ENCODE measurements around the gene RBM14. TPM values are rescaled to one million over a fixed set of nuclear protein-coding genes. Genes with fewer than 3 reads are reported as not detected.

Gene RBM14
- total RNA-seq, 2 experiments from 2014 or later, result 168 to 182 TPM

DNA sequence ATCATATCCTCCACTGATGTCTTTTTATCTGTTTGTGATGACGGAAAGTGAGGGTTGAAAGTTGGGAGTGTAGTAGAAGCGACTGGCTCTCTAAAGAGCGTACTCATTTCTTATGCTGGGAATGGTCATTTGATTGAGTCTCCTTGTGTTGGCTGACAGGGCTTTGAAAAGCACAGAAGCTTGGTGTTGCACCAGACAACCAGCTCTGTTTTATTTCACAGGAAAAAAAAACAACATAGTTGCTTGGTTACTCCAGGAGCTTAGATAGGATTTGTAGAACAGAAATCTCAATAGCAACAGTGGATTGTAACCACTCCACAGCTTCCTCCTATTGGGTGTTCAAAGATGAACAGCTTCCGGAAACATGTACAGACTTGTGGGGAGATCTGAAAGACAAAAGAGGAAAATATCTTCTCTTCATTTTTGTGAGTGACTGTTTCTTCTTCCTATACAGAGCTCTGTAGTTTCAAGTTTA lies 2.7 kb downstream of the RBM14 start:
- ChIA-PET CTCF (interaction anchor here (0.6 to 3.6 kb wide), 12 partner anchors 9 to 551 kb away, joined by 3 to 28 read pairs (median 4); partner anchors contain the start of genes CCDC87, CCS, RBM4 and RBM4B), POLR2A (interaction anchor here (0.6 to 2.3 kb wide), 10 partner anchors 9 to 224 kb away, joined by 3 to 20 read pairs (median 4); partner anchors contain the start of genes CCDC87, RBM4, RBM4B and RCE1)
- peaks cover 57% of the 10 kb centered on the region for H3K4me1 Mint-ChIP-seq (ENCODE audit: low read depth)
- H3K27ac Mint-ChIP-seq, result peak overlapping the region; percentile 99
- ATAC-seq (peak; percentile 45), DNase-seq (peak; percentile 53)
- H3K27me3 Mint-ChIP-seq (ENCODE audit: low read depth), result no peaks in the 10 kb centered on the region
- no peaks in the 10 kb centered on the region for H3K9me3 Mint-ChIP-seq (ENCODE audit: insufficient read depth)
- H3K36me3 Mint-ChIP-seq (ENCODE audit: low read depth), result peaks cover 74% of the 10 kb centered on the region
- peak overlapping the region; percentile 98 for H3K4me3 Mint-ChIP-seq

DNA sequence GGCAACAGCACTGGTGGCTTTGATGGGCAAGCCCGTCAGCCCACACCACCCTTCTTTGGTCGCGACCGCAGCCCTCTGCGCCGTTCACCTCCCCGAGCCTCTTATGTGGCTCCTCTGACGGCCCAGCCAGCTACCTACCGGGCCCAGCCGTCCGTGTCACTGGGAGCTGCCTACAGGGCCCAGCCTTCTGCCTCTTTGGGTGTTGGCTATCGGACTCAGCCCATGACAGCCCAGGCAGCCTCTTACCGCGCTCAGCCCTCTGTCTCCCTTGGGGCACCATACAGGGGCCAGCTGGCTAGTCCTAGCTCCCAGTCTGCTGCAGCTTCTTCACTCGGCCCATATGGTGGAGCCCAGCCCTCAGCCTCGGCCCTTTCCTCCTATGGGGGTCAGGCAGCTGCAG lies 8.0 kb downstream of the RBM14 start:
- Mint-ChIP-seq H3K4me3 (no peak overlapping the region), H3K36me3 (ENCODE audit: low read depth) (peaks cover 87% of the 10 kb centered on the region), H3K4me1 (ENCODE audit: low read depth) (peaks cover 50% of the 10 kb centered on the region), H3K9me3 (ENCODE audit: insufficient read depth) (no peaks in the 10 kb centered on the region), H3K27ac (no peak overlapping the region), H3K27me3 (ENCODE audit: low read depth) (no peaks in the 10 kb centered on the region)
- peak; percentile 3 for ATAC-seq
- POLR2A ChIA-PET, result interaction anchor here (1.3 to 4.0 kb wide), 5 partner anchors 8 to 45 kb away, joined by 3 to 33 read pairs (median 6); partner anchors contain the start of genes RBM14 and RBM4
- CTCF ChIA-PET, result interaction anchor here (0.7 to 4.0 kb wide), 2 partner anchors 14 to 53 kb away, joined by 4 to 16 read pairs; partner anchors contain the start of genes RBM4 and RBM4B
- no peak for DNase-seq

DNA sequence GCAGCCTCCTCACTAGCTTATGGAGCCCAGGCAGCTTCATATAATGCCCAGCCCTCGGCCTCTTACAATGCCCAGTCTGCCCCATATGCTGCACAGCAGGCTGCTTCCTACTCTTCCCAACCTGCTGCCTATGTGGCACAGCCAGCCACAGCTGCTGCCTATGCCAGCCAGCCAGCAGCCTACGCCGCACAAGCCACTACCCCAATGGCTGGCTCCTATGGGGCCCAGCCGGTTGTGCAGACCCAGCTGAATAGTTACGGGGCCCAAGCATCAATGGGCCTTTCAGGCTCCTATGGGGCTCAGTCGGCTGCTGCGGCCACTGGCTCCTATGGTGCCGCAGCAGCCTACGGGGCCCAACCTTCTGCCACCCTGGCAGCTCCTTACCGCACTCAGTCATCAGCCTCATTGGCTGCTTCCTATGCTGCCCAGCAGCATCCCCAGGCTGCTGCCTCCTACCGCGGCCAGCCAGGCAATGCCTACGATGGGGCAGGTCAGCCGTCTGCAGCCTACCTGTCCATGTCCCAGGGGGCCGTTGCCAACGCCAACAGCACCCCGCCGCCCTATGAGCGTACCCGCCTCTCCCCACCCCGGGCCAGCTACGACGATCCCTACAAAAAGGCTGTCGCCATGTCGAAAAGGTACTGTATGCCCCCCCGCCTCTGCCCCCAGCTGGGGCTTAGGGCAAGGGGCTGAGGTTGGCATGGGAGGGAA lies 8.8 kb downstream of the RBM14 start:
- H3K4me1 Mint-ChIP-seq (ENCODE audit: low read depth), result peaks cover 47% of the 10 kb centered on the region
- POLR2A ChIA-PET, result interaction anchor here (1.1 to 4.0 kb wide), 6 partner anchors 9 to 46 kb away, joined by 3 to 33 read pairs (median 6); partner anchors contain the start of genes RBM14 and RBM4
- CTCF ChIA-PET, result no interaction called here
- DNase-seq, result no peak
- no peak overlapping the region for H3K27ac Mint-ChIP-seq
- H3K9me3 Mint-ChIP-seq (ENCODE audit: insufficient read depth), result no peaks in the 10 kb centered on the region
- H3K36me3 Mint-ChIP-seq (ENCODE audit: low read depth), result peaks cover 89% of the 10 kb centered on the region
- no peak for ATAC-seq
- H3K27me3 Mint-ChIP-seq (ENCODE audit: low read depth), result no peaks in the 10 kb centered on the region
- H3K4me3 Mint-ChIP-seq, result no peak overlapping the region

DNA sequence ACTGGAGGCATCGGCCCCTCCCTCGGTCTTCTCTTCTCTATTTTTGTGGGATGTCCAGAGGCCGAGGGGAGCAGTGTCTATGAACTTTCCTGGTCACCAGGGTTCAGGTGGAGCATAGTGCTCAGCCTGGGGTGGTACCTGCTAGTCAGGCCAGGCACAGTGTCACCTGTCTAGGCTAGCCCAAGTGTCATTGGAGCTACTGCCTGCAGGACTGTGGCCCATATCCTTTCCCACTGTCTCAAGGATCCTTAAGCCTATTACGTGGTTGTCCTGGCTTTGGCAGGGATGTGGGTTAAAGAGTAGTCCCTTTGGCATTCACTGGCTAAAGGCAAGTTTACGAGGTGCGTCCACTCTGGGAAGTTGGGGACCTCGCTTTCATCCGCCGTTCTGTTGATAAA lies 9.3 kb downstream of the RBM14 start:
- no peaks in the 10 kb centered on the region for H3K27me3 Mint-ChIP-seq (ENCODE audit: low read depth)
- no peak for DNase-seq
- POLR2A ChIA-PET, result interaction anchor here (1.1 to 4.0 kb wide), 4 partner anchors 8 to 46 kb away, joined by 3 to 33 read pairs (median 11); partner anchors contain the start of gene RBM4
- peaks cover 44% of the 10 kb centered on the region for H3K4me1 Mint-ChIP-seq (ENCODE audit: low read depth)
- H3K4me3 Mint-ChIP-seq, result no peak overlapping the region
- no peaks in the 10 kb centered on the region for H3K9me3 Mint-ChIP-seq (ENCODE audit: insufficient read depth)
- peaks cover 87% of the 10 kb centered on the region for H3K36me3 Mint-ChIP-seq (ENCODE audit: low read depth)
- no peak overlapping the region for H3K27ac Mint-ChIP-seq
- CTCF ChIA-PET, result no interaction called here
- no peak for ATAC-seq

DNA sequence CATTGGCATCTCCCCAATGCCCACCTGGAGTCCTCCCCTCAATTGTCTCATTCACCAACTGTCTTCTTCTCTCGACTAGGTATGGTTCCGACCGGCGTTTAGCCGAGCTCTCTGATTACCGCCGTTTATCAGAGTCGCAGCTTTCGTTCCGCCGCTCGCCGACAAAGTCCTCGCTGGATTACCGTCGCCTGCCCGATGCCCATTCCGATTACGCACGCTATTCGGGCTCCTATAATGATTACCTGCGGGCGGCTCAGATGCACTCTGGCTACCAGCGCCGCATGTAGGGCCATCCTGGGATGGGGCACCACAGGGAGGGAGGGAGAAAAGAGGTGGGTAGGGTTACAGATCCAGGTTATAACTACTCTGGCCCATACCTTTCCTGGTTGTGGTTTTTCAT lies 10.0 kb downstream of the RBM14 start:
- Mint-ChIP-seq H3K36me3 (ENCODE audit: low read depth) (peaks cover 83% of the 10 kb centered on the region), H3K27ac (no peak overlapping the region), H3K27me3 (ENCODE audit: low read depth) (no peaks in the 10 kb centered on the region), H3K9me3 (ENCODE audit: insufficient read depth) (no peaks in the 10 kb centered on the region), H3K4me1 (ENCODE audit: low read depth) (peaks cover 38% of the 10 kb centered on the region), H3K4me3 (no peak overlapping the region)
- no peak for DNase-seq
- ATAC-seq, result no peak
- POLR2A ChIA-PET, result interaction anchor here (1.1 to 4.6 kb wide), 3 partner anchors 10 to 20 kb away, joined by 3 to 21 read pairs (median 5); partner anchors contain the start of genes RBM14 and RBM4
- CTCF ChIA-PET, result no interaction called here

DNA sequence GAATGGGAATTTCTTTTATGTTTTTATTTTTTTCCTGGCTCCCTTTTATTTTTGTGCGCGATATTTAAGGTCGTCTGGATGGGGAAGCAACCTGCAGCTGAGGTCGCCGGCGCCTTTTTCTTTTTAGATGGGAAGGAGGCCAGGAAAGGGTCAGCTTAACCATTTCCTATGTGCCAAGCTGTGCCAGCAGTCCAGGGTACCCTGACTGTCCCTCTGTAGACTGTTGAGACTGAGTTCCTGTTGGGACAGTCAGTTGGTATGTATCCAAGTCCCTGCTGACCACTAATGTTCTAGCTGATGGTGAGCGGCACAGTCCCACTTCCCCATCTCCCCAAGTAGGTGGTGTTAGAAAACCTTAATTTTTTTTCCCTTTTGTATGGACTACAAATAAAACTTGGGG lies 10.5 kb downstream of the RBM14 start:
- CTCF ChIA-PET, result interaction anchor here (0.6 to 1.7 kb wide), 3 partner anchors 11 to 261 kb away, joined by 3 read pairs; partner anchors contain the start of genes RBM4 and RBM4B
- Mint-ChIP-seq H3K36me3 (ENCODE audit: low read depth) (peaks cover 82% of the 10 kb centered on the region), H3K4me1 (ENCODE audit: low read depth) (peaks cover 36% of the 10 kb centered on the region)

DNA sequence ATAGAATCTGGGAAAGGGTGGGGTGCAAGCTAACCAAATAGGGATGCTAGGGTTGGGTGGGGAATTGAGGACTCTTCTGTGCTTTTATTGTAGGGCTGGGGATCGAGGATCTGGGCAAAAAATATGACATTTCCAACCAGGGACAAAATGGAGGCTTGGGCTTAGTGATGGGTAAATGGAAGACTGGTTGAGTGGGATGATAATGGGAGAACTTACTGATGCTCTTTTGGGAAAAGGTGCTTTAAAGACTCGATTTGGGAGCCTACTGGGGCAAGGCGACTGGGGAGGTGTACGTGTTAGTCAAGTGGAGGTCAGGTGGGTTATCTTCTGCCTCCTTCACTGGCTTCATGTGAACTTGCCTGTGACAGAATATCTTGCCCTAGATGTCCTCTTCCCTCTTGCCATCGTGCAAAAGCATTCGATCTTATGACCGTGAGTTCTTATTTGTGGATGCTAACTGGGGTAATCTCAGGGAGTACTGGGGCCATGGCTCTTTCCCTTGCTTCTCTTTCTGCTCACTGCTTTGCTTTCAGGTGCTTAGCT lies 11.7 kb downstream of the RBM14 start:
- ATAC-seq (no peak), DNase-seq (no peak)
- H3K4me1 Mint-ChIP-seq (ENCODE audit: low read depth), result peaks cover 28% of the 10 kb centered on the region
- ChIA-PET POLR2A (interaction anchor here (4.6 kb wide), 1 partner anchor 10 kb away, joined by 21 read pairs; the partner anchor contains the start of gene RBM4), CTCF (interaction anchor here (1.7 kb wide), 1 partner anchor 50 kb away, joined by 3 read pairs; the partner anchor contains the start of gene RBM4B)
- peaks cover 79% of the 10 kb centered on the region for H3K36me3 Mint-ChIP-seq (ENCODE audit: low read depth)
- H3K27me3 Mint-ChIP-seq (ENCODE audit: low read depth), result no peaks in the 10 kb centered on the region
- no peak overlapping the region for H3K27ac Mint-ChIP-seq
- H3K9me3 Mint-ChIP-seq (ENCODE audit: insufficient read depth), result no peaks in the 10 kb centered on the region
- H3K4me3 Mint-ChIP-seq, result no peak overlapping the region

More for the DNA sequence above, 10.5 kb downstream of the RBM14 start:
- no peak overlapping the region for H3K4me3 Mint-ChIP-seq
- DNase-seq (no peak), ATAC-seq (no peak)
- H3K27ac Mint-ChIP-seq, result no peak overlapping the region
- H3K9me3 Mint-ChIP-seq (ENCODE audit: insufficient read depth), result no peaks in the 10 kb centered on the region
- POLR2A ChIA-PET, result interaction anchor here (1.4 to 4.6 kb wide), 2 partner anchors 10 to 11 kb away, joined by 5 to 21 read pairs; partner anchors contain the start of genes RBM14 and RBM4
- no peaks in the 10 kb centered on the region for H3K27me3 Mint-ChIP-seq (ENCODE audit: low read depth)

DNA sequence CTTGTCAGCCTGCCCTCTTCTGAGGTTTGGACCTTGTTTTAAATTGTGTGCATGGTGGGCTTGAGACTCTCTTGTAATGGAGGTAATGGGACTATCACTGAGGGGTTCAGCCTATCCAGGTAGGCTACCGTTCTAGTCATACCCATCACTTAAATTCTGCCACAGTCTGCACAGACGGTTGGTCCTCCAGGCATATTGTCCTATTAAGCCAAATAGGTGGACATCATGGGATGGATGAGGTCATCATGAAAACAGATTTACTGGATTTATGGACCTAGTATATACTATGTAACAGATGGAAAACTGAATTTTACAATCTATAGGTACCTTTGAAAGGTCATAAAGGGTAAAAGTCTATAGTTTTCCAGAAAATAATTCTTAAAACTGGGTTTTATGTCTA lies 12.9 kb downstream of the RBM14 start:
- Mint-ChIP-seq H3K27me3 (ENCODE audit: low read depth) (no peaks in the 10 kb centered on the region), H3K4me3 (no peak overlapping the region), H3K4me1 (ENCODE audit: low read depth) (peaks cover 21% of the 10 kb centered on the region), H3K27ac (peak overlapping the region; percentile 33), H3K9me3 (ENCODE audit: insufficient read depth) (no peaks in the 10 kb centered on the region), H3K36me3 (ENCODE audit: low read depth) (peaks cover 73% of the 10 kb centered on the region)
- ChIA-PET CTCF (interaction anchor here (0.7 to 1.5 kb wide), 2 partner anchors 9 to 320 kb away, joined by 3 to 6 read pairs; partner anchors contain the start of gene RBM4), POLR2A (interaction anchor here (1.0 to 4.6 kb wide), 2 partner anchors 9 to 13 kb away, joined by 3 to 21 read pairs; partner anchors contain the start of gene RBM4)
- ATAC-seq (no peak), DNase-seq (no peak)

DNA sequence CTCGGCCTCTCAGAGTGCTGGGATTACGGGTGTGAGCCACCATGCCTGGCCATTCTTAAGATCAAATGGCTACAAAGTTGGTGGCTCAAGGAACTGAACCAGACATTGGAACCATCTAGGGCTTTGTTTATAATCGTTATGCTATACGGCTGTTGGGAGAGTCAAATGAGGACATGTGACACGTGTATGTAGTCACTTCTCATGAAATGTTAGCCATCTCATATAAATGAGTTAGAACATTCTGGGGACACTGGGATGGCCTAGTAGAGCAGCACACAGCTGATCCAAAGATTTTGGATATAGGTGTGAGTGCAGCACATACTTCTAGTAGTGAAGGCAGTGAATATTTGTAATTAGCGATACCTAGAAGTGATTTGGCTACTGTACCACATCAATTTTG lies 15.5 kb downstream of the RBM14 start:
- H3K9me3 Mint-ChIP-seq (ENCODE audit: insufficient read depth), result no peaks in the 10 kb centered on the region
- no peak overlapping the region for H3K27ac Mint-ChIP-seq
- peaks cover 29% of the 10 kb centered on the region for H3K4me1 Mint-ChIP-seq (ENCODE audit: low read depth)
- no peaks in the 10 kb centered on the region for H3K27me3 Mint-ChIP-seq (ENCODE audit: low read depth)
- ATAC-seq (no peak), DNase-seq (no peak)
- ChIA-PET POLR2A (interaction anchor here (1.3 kb wide), 1 partner anchor 13 kb away, joined by 4 read pairs; no protein-coding TSS in a partner anchor), CTCF (interaction anchor here (1.9 kb wide), 1 partner anchor 9 kb away, joined by 4 read pairs; no protein-coding TSS in a partner anchor)
- H3K36me3 Mint-ChIP-seq (ENCODE audit: low read depth), result peaks cover 64% of the 10 kb centered on the region
- H3K4me3 Mint-ChIP-seq, result no peak overlapping the region

DNA sequence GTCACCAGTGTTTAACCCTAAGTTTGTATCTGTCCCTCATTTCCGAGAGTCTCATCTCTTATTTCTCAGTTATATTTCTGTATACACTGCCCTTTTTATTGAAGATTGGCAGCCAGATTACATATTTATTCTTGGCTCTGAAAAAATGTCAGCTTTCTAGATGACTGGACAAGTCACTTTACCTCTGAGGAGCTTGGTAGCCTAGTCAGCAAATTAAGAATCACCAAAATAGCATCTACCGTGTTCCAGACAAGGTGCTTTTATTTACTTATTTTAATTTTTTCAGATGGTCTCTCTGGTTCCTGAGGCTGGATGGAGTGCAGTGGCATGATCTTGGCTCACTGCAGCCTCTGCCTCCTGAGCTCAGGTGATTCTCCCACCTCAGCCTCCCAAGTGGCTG lies 16.5 kb downstream of the RBM14 start:
- peaks cover 39% of the 10 kb centered on the region for H3K4me1 Mint-ChIP-seq (ENCODE audit: low read depth)
- no peaks in the 10 kb centered on the region for H3K27me3 Mint-ChIP-seq (ENCODE audit: low read depth)
- no peak overlapping the region for H3K4me3 Mint-ChIP-seq
- H3K9me3 Mint-ChIP-seq (ENCODE audit: insufficient read depth), result no peaks in the 10 kb centered on the region
- peaks cover 61% of the 10 kb centered on the region for H3K36me3 Mint-ChIP-seq (ENCODE audit: low read depth)
- ChIA-PET CTCF (no interaction called here), POLR2A (interaction anchor here (0.7 to 3.3 kb wide), 3 partner anchors 9 to 16 kb away, joined by 3 to 16 read pairs (median 5); partner anchors contain the start of gene RBM14)
- ATAC-seq (no peak), DNase-seq (no peak)
- H3K27ac Mint-ChIP-seq, result no peak overlapping the region

DNA sequence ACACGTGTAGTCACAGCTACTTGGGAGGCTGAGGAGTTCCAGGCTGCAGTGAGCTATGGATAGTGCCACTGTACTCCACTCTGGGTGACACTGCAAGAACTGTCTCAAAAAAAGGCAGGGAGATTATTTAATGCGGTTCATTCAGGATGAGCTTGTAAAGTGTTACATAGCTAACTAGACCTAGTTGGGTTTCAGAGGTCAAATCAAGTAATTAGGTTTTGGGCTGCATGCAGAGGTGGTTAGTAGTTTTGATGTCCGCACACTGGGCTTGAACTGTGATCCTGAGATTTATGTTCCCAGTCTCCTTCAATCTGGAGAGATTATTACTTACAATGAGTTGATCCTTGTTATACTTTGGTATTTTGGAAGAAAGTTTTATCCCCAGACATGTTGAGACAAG lies 20.0 kb downstream of the RBM14 start:
- no peak overlapping the region for H3K4me3 Mint-ChIP-seq
- peak overlapping the region; percentile 61 for H3K27ac Mint-ChIP-seq

More for the DNA sequence above, 20.0 kb downstream of the RBM14 start:
- no peaks in the 10 kb centered on the region for H3K27me3 Mint-ChIP-seq (ENCODE audit: low read depth)
- POLR2A ChIA-PET, result interaction anchor here (0.7 to 6.3 kb wide), 5 partner anchors 11 to 41 kb away, joined by 3 to 78 read pairs (median 33); partner anchors contain the start of genes RBM14 and RBM4B
- H3K4me1 Mint-ChIP-seq (ENCODE audit: low read depth), result peaks cover 48% of the 10 kb centered on the region
- DNase-seq (no peak), ATAC-seq (no peak)
- peaks cover 68% of the 10 kb centered on the region for H3K36me3 Mint-ChIP-seq (ENCODE audit: low read depth)
- no peaks in the 10 kb centered on the region for H3K9me3 Mint-ChIP-seq (ENCODE audit: insufficient read depth)
- CTCF ChIA-PET, result interaction anchor here (0.9 to 4.3 kb wide), 4 partner anchors 14 to 45 kb away, joined by 4 to 32 read pairs (median 19); partner anchors contain the start of genes CCDC87, CCS and RBM4B
